KG1 (cell line): ENCODE results near the gene KLHL36.

Experiments
- DNase-seq: peaks from one replicate; lab custom pipeline; 2025; lab: John Stamatoyannopoulos, UW

Gene KLHL36

DNA sequence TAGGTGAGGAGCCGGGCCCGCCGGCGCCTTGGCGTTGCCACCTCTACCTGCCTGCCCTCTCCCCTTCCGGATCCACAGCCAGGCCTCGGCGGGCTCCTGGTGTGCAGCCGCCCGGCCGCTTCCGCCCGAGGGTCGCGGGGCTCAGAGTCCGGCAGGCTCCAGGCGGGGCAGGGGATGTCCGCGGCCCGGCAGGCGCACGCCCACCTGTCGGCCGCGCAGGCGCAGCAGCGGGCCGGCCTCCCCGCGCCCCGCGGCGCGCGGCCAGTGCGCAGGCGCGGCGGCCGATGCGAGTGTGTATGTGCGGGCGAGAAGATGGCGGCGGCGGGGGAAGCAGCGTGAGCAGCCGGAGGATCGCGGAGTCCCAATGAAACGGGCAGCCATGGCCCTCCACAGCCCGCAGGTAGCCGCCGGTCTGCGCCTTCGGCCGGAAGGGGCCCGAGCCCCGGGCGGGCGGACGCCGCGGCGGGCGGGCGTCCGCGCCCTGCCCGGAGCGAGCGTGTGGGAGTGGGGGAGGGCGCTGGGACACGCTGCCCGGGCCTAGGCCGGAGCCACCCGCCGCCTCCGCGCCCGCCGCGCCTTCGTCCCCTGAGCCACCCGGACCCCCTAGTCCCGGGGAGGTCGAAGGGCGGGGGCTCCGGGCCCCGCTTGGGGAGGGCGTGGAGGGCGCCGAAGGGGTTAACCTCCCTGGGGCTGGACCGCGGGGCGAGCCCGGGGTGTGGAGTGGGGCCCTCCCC lies 51.6 kb downstream of the KLHL36 start, which contains the start of gene USP10:
Gene USP10, plus strand, starts transcription at position 289 of the 734 bp plus-strand sequence. Its CDS starts 91 bp downstream, at position 380.
- DNase-seq = peak; percentile 45

DNA sequence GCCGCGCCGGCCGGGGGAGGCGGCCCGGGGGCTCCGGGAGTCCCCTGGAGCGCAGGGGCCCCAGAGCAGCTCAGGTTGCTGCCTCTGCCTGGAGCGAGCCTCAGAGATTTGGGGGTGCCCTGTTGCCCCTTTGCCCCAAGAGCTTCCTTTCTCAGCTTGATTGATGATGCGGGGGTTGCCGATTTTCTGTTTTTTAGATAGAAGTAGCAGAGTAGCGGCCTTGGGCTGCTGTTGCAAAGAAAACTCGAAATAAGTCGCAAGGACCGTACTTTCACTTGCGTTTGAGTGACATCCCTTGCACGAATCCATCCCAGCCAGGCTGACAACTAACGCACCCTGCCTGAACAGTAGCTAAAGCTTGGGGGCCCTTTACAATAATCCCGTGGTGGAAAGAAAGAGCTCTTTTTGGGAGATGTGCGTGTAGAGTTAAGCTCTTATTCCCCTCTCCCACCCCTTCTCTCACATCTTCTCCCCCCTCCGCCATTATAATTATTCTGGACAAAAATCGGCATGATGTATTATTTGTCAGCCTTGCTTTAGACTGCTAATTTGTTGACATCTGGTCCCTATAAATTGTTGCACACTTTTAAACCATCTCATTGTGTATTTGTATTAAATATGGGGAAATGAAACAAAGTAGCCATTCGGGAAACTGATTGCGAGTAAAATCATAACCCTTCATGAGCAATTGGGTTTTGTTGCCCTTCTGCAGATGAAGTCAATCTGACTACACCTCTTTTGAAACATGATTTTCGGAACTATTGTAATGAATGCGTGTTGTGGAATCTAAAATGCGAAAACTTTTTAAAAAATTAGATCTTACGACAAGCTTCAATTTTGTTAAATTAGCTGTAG lies 52.4 kb downstream of the KLHL36 start:
- no peak for DNase-seq

DNA sequence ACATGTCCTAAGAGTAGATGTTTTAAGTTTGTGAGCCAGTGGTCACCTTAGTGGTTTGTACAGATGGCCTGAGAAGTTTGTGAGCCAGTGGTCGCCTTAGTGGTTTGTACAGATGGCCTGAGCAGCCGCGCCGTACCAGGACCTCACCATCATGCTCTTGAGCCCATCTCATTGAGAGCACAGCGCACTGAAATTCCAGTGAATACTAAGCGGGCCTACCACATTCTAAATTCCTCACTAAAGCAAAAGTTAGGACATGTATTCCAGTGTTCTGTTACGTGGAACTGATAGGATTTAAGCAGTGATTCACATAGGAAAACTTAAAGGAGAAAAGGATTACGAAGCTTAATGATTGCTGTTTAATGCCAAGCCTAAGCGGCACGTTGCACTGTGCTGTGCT lies 55.4 kb downstream of the KLHL36 start:
- no peak for DNase-seq

DNA sequence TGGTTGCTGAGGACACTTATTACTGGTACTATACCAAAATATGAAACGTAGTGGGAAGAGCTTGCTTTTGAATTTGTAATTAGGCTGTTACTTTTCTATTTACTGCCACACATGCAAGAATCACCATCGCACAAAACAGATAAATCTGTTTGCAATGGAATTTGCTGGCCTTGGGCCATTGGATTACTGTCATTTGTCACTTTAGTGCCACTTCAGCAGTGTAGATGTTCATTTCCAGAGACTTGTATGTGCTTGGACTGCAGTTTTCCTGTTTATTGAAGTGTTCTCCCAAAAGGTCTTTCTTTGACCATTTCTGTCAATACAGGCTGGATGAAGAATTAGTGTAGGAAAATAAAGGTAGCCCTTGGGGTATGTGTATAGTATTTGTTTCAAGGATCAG lies 55.9 kb downstream of the KLHL36 start:
- DNase-seq = no peak

DNA sequence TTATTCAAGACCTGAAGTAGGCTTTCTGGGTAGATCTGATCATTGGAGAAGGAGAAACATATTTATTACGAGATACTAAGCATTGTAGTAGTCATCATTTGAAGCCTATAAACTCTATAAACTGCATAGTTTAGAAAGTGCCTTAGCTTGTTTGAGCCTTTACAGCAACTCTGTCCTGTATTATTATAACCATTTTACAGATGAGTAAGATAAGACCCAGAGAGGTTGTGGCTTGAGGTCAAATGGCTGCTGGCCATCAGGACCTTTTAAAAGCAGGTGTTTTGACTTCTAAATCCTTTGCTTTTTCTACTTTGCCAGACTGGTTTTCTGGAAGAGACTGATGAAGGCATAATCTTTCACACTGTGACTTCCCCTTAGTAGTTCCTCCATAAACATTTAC lies 58.5 kb downstream of the KLHL36 start:
- DNase-seq = no peak

DNA sequence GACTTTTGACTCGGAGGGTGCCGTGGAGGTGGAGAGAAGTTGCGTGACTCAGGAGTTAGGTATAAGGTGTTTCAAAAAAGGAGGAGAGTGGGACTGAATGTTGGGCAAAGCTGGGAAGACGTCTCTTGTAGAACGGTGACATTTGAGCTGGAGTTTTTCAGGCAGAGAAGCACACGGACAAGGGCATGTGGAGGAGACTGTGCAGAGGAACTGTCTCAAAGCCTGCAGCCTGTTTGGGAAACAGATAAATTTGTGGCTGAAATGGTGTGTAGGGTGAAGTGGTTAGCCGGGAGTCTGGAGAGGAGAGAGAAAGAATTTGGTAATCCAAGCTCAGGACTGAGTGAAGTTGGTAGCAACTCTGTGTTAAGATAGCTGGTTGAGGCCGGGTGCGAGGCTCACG lies 61.3 kb downstream of the KLHL36 start:
- DNase-seq = no peak

DNA sequence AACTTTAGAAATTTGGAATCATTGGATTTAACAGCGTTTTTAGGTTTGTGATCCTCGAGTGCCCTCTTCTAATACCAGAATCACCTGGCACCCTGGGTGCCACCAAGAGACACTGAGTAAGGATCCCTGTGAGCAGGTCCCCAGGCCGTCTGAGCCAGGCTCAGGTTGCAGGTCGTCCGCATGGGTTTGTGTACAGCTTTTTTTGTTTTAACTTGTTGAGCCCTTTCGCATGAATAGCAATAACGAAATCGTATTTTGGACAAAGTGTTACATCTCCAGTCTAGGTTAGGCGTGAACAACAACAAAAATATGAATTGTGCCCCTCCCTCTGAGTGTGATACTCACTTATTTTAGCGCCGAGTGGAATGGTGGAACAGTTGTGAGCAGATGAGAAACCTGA lies 62.4 kb downstream of the KLHL36 start:
- no peak for DNase-seq
